Nephron (organoid): ENCODE data around the gene DUSP15.
A peak's percentile ranks its signal among the peaks of the same experiment; 100 is the strongest.
"Not testable (repeated sequence)": the region's sequence is repeated elsewhere in the genome, so short reads cannot be mapped to it uniquely, and the experiment has no call there.

Experiments
- H3K27ac Mint-ChIP-seq, 3 experiments: 2 replicates each; pipeline ENCODE4 v1.8.0; 2020; ENCODE audit warnings: mixed read lengths in 3 of 3, mild to moderate bottlenecking in 2 of 3, moderate library complexity in 1 of 3
- H3K27me3 Mint-ChIP-seq: 2 replicates; pipeline ENCODE4 v1.8.0; 2021; ENCODE audit warnings: low read depth, mild to moderate bottlenecking, moderate library complexity, mixed read lengths
- H3K36me3 Mint-ChIP-seq: 2 replicates; pipeline ENCODE4 v1.8.0; 2020; ENCODE audit warnings: low read depth, mixed read lengths
- H3K4me1 Mint-ChIP-seq: 2 replicates; pipeline ENCODE4 v1.8.0; 2020; ENCODE audit warnings: mixed read lengths
- H3K4me3 Mint-ChIP-seq, 3 experiments: 2 replicates each; pipeline ENCODE4 v1.8.0; 2020; ENCODE audit warnings: mild to moderate bottlenecking in 3 of 3, mixed read lengths in 3 of 3, moderate library complexity in 2 of 3
- H3K9me3 Mint-ChIP-seq: 2 replicates; pipeline ENCODE4 v1.8.0; 2020; ENCODE audit warnings: mixed read lengths
- TF ChIP-seq, protein P1 (sequence below), 3 experiments: fragments of 200-600 bp; sonication (generic); IDR thresholded peaks; one replicate each; pipeline ENCODE4 v1.5.0; 2021; ENCODE audit warnings: antibody characterized with exemption in 3 of 3; ENCODE audit not compliant: unreplicated experiment in 3 of 3

DUSP15 gene

DNA sequence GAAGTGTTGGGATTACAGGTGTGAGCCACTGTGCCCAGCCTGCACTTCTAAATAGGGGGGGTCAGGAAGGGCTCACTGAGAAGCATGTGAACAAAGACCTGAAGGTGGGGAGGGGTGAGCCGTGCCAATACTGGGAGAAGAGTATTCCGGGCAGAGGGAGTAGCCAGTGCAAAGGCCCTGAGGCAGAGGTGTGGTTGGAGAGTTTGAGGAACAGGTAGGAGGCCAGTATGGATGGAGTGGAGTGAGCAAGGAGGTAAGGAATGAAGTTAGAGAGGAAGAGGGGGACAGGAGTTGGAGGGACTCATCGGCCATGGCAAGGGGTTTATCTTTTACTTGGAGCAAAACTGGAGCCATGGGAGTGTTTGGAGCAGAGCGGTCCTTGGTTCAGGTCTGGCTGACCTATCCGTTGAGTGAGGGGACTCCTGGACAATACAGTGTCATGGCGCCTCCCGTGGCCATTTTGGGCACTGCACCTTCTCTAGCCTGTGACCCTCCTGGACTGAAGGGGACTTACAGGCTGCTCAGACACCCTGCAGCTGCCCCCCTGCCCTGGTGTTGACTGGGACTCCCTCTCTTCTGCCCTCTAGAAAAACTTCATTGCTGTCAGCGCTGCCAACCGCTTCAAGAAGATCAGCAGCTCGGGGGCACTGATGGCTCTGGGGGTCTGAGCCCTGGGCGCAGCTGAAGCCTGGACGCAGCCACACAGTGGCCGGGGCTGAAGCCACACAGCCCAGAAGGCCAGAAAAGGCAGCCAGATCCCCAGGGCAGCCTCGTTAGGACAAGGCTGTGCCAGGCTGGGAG is 37.0 kb downstream of the DUSP15 start:
- Mint-ChIP-seq H3K4me1 (peaks cover 33% of the 10 kb centered on the region), H3K9me3 (no peaks in the 10 kb centered on the region), H3K36me3 (no peaks in the 10 kb centered on the region), H3K27me3 (no peaks in the 10 kb centered on the region), H3K27ac (peak overlapping the region in 2 of 3 experiments; percentile 78 to 89), H3K4me3 (no peak overlapping the region)
- TF ChIP-seq, protein P1, sequence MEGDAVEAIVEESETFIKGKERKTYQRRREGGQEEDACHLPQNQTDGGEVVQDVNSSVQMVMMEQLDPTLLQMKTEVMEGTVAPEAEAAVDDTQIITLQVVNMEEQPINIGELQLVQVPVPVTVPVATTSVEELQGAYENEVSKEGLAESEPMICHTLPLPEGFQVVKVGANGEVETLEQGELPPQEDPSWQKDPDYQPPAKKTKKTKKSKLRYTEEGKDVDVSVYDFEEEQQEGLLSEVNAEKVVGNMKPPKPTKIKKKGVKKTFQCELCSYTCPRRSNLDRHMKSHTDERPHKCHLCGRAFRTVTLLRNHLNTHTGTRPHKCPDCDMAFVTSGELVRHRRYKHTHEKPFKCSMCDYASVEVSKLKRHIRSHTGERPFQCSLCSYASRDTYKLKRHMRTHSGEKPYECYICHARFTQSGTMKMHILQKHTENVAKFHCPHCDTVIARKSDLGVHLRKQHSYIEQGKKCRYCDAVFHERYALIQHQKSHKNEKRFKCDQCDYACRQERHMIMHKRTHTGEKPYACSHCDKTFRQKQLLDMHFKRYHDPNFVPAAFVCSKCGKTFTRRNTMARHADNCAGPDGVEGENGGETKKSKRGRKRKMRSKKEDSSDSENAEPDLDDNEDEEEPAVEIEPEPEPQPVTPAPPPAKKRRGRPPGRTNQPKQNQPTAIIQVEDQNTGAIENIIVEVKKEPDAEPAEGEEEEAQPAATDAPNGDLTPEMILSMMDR (IDR thresholded peaks at IDR 0.05; ENCODE audit: unreplicated experiment in 3 of 3) = peak; percentile 82 to 92 (median 90)

DNA sequence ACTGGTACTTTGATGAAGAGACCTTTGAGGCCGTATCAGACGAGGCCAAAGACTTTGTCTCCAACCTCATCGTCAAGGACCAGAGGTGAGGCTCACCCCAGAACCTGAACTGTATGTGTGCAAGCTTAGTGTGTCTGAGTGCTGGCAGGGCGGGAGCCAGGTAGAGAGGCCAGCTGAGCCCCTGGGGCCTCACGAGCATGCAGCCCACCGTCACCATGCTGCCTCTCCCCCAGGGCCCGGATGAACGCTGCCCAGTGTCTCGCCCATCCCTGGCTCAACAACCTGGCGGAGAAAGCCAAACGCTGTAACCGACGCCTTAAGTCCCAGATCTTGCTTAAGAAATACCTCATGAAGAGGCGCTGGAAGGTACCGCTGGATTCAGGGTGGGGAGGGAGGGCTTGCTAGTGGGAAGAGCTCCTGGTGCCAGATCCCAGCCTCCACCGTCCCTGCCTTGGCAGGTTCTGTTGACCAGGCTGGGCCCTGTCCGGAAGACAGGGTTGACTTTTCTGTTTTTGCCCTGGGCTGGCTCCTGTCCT is 38.5 kb downstream of the DUSP15 start:
- Mint-ChIP-seq H3K4me1 (peaks cover 33% of the 10 kb centered on the region), H3K27me3 (no peaks in the 10 kb centered on the region), H3K4me3 (no peak overlapping the region), H3K9me3 (no peaks in the 10 kb centered on the region), H3K36me3 (no peaks in the 10 kb centered on the region), H3K27ac (peak overlapping the region in 2 of 3 experiments; percentile 33 to 59)
- TF ChIP-seq, protein P1 (IDR thresholded peaks at IDR 0.05; ENCODE audit: unreplicated experiment in 3 of 3) = no peak

DNA sequence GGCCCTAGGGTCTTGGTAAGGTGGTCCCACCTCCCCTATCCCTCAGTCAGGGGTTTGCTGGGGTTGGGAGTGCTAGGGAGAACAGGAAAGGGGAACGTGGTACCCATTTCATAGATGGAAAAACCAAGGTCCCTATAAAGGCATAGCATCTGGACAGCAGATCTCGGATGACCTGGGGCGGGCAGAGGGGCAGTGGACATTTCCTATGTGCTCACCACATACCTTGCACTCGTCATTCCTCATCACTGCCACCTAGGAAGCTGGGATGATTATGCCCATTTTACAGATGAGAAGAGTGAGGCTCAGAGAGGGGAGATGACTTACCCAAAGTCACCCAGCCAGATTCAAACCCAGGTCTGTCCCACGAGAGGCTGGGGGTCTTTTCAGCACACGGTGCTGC is 39.1 kb downstream of the DUSP15 start:
- TF ChIP-seq, protein P1 (IDR thresholded peaks at IDR 0.05; ENCODE audit: unreplicated experiment in 3 of 3) = no peak
- no peaks in the 10 kb centered on the region for H3K27me3 Mint-ChIP-seq
- no peak overlapping the region for H3K4me3 Mint-ChIP-seq
- H3K27ac Mint-ChIP-seq = peak overlapping the region in 1 of 3 experiments; percentile 33
- no peaks in the 10 kb centered on the region for H3K36me3 Mint-ChIP-seq
- H3K4me1 Mint-ChIP-seq = peaks cover 31% of the 10 kb centered on the region
- no peaks in the 10 kb centered on the region for H3K9me3 Mint-ChIP-seq

DNA sequence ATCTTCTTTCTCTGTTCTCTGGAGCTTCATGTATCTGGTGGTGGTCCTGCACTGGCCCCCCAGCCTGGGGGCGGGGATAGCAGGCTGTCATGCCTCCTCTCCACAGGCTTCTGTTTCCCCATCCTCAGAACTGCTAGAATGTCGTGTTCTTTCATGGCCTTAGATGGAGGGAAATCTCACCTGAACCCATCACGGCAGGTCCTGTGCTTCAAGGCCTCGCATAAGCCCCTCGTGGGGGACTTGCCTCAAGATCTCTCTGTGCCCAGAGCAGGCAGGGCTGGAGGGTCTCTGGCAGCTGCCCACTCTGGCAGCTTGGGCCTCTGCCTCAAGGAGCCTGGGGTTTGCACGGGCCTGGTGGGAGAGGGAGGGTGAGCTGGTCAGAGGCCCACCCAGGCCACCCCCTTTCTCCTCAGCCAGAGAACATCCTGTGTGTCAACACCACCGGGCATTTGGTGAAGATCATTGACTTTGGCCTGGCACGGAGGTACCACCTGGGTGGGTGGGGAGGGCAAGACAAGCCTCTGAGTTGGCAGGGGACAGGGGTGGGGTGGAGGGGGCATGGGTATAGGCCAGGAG is 39.8 kb downstream of the DUSP15 start:
- peaks cover 26% of the 10 kb centered on the region for H3K4me1 Mint-ChIP-seq

DNA sequence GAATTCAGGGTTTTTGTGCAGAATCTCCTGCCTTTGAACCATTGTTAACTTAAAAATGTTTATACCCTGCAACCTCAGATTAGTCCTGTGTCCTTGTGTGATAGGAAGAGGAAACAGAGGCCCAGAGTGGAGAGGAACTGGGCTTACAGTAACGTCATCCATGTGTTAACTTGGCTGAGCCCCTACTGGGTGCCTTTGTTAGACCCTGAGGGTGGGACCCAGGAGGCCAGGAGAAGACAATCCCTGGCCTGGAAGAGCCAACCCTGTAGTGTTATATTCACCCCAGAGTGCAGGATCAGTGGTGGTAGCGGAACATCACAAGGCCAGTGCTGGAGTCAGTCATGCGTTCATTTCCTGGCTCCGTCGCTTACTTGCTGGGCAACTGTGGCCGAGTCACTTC is 40.6 kb downstream of the DUSP15 start:
- no peaks in the 10 kb centered on the region for H3K36me3 Mint-ChIP-seq
- no peaks in the 10 kb centered on the region for H3K27me3 Mint-ChIP-seq
- H3K4me1 Mint-ChIP-seq = peaks cover 18% of the 10 kb centered on the region
- peak overlapping the region in 2 of 3 experiments; percentile 73 to 78 for H3K27ac Mint-ChIP-seq
- H3K4me3 Mint-ChIP-seq = no peak overlapping the region
- H3K9me3 Mint-ChIP-seq = no peaks in the 10 kb centered on the region
- TF ChIP-seq, protein P1 (IDR thresholded peaks at IDR 0.05; ENCODE audit: unreplicated experiment in 3 of 3) = no peak

More for the DNA sequence above, 39.8 kb downstream of the DUSP15 start:
- TF ChIP-seq, protein P1 (IDR thresholded peaks at IDR 0.05; ENCODE audit: unreplicated experiment in 3 of 3) = no peak
- Mint-ChIP-seq H3K4me3 (no peak overlapping the region), H3K36me3 (no peaks in the 10 kb centered on the region), H3K9me3 (no peaks in the 10 kb centered on the region), H3K27me3 (no peaks in the 10 kb centered on the region), H3K27ac (peak overlapping the region in 2 of 3 experiments; percentile 73 to 78)

DNA sequence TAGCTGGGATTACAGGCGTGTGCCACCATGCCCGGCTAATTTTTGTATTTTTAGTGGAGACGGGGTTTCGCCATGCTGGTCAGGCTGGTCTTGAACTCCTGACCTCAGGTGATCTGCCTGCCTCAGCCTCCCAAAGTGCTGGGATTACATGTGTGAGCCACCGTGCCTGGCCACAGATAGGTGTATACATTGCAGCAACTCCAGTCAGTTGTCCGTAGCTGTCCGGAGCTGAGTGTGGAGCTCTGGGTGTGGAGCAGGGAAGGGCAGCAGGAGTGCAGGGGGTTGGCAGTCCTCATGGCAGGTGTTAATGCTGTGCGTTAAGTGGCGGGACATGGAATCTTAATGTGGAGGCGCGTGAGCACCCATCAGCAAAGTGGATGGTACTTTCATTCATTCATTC is 42.3 kb downstream of the DUSP15 start:
- Mint-ChIP-seq H3K27ac (peak overlapping the region in 1 of 3 experiments; percentile 40), H3K4me1 (peaks cover 12% of the 10 kb centered on the region)
- H3K27me3 Mint-ChIP-seq, H3K4me3 Mint-ChIP-seq, H3K36me3 Mint-ChIP-seq, H3K9me3 Mint-ChIP-seq: not testable (repeated sequence)
